ENCODE data around the gene PTGES2.
"Not testable (repeated sequence)": the region's sequence is repeated elsewhere in the genome, so short reads cannot be mapped to it uniquely, and the experiment has no call there.

The PTGES2 gene

DNA sequence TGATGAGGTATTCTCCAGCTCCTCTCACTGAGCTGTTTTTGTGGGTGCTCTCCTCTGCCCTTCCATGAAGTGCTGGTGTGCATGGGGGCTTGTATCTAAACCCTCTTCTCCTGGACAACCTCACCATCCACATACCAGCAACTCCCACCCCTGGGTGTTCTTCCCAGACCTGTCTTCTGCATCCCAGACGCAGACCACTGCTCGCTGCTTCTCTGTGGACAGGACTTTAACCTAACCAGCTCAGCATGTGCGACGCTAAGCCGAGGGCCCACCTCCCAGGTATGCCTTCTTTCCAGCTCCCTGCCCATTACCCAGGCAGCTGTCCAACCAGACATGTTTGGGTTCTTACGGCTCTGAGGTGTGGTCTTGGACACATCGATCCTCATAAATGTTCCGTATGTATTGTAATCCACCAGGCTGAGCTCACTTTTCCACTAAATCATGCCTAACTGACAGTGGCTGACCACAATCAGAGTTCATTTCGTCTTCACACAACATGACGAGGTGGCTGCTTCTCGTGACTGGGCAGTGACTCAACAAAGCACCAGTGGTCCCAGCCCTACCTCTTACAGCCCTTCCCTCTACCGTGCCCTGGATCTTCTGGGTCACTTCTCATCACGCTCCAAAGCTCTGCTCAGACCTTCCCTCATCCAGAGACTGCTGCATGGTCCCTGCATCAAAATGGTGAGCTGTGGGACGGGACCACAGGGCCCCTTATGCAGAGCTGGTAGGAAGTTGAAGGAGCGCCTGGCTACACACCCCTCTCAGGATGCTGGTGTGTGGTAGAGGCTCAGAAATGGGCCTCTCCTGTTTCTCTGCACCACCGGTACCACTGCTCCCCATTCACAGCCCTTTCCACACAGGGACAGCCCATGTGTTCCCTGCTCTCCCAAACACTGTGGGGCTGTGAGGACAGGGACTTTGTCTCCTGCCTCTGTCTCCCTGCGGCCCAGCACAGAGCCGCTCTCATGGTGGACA is 9.6 kb upstream of the PTGES2 start:
- no peak for DNase-seq (ENCODE audit: low read depth, low spot score)

DNA sequence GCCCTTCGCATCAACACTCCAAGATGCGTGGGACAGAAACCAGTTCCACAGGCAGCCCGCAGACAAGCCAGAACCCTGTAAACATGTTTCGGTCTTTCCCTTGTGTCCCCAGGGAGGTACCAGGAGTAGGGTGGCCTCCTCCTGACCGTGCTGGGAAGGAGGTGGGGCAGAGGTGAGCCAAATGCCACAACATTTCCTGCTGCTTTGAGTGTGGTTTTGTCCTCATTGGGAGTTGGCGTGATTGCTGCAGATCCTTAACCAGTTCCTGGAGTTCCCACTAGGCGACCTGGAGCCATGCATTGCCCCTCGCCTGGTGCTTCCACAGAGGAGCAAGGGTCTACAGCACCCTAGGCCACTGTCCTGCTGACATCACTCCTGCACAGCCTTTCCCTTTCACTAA is 8.0 kb upstream of the PTGES2 start:
- DNase-seq (ENCODE audit: low read depth, low spot score) = not testable (repeated sequence)

DNA sequence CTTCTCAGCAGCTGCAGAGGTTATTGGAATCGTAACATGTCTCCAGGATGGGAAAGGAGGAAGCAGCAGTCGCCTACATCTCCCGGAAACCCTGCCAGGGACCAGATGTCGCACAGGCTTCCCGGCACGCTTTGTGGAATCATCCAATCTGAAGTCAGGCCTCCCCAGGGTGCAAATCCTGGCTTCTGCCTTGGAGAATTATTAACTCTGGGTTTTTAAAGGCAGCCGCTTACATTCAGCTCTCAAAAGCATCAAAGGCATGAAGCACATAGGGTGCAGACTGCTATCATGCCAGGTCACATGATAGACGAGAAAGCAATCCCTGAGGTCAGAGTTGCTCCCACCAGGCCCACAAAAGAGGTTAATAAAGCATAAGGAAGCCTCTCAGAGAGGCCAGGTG is 4.6 kb upstream of the PTGES2 start:
- DNase-seq (ENCODE audit: low read depth, low spot score) = not testable (repeated sequence)

DNA sequence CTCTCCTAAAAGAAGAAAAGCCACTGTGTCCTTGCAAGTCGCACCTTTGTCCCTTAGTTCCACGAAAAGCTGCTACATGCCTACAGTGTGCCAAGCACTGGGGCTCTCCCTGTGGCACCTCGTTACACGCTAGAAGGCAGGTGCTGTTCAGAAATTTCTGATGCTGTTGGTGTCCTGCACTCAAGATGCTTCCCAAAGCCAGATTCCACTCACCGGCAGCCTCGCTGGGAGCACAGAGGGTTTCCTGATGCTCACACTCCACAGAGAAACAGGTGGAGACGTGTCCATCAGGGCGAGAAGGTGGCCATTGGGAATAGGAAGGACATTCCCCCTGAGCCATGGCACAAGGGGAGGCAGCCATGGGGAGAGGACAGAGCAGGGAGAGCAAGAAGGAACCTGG is 3.8 kb upstream of the PTGES2 start:
- not testable (repeated sequence) for DNase-seq (ENCODE audit: low read depth, low spot score)

DNA sequence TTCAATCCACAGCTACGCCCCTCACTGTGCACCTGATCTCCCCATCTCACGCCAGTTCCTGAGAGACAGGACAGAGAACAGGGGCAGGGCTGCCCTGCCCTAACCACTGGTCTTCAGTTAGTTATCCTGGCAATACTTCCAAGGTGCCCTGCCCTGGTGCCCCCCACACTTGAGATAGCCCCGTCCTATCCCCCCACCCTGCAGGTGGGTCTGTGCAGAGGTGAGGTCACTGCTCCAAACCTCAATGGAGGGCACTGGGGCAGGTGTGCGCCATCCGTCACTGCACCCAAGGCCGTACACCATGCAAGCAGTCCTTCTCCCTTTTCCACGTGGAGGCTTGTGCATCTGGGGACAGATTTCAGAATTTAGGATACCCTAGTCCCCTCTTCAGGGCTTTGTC is 3.1 kb upstream of the PTGES2 start:
- not testable (repeated sequence) for DNase-seq (ENCODE audit: low read depth, low spot score)

DNA sequence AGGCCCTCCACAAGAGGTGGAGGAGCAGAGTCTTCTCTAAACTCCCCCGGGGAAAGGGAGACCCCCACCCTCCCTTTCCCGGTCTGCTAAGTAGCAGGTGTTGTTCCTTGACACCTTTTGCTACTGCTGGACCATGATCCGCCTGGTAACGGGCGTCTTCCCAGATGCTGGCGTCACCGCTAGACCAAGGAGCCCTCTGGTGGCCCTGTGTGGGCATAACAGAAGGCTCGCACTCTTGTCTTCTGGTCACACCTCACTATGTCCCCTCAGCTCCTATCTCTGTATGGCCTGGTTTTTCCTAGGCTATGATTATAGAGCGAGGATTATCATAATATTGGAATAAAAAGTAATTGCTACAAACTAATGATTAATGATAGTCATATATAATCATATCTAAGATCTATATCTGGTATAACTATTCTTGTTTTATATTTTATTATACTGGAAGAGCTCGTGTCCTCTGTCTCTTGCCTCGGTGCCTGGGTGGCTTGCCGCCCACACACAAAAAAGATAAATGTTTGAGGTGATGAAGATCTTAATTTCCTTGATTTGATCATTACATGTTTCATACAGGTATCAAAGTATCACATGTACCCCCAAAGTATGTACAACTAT is 2.6 kb upstream of the PTGES2 start:
- not testable (repeated sequence) for DNase-seq (ENCODE audit: low read depth, low spot score)

DNA sequence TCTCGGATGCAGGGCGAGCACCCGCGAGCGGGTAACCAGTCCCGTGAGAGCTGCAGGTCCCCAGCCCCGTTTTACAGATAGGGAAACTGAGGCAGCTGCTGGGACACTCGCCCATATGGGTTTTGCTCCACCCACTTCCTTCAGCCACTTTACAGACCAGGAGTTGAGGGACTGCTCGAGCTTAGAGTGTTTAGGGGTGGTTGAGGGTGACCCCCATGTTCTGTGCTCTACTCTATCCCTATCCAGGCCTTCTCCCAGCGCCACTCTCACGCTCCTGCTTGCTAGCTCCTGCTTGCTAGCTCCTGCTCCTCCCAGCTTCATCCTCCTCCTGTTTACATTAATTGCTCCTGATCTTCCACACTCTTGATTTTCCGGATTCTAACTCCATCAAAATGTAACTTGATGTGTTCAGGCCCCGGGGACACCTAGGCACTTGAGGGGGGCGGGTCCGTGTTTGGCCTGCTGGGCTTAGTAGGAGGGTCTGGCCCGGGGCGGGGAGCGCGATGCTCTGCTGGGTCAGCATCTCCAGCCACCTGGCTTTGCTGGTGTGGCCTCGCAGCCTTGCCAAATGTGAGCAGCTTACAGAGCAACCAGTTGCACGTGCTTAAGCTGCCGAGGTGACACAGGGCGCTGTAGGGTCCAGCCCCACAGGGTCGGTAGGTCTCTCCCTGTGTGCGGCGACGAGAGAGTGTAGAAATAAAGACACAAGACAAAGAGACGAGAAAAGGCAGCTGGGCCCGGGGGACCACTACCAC is 1.5 kb upstream of the PTGES2 start:
- DNase-seq (ENCODE audit: low read depth, low spot score) = no peak

DNA sequence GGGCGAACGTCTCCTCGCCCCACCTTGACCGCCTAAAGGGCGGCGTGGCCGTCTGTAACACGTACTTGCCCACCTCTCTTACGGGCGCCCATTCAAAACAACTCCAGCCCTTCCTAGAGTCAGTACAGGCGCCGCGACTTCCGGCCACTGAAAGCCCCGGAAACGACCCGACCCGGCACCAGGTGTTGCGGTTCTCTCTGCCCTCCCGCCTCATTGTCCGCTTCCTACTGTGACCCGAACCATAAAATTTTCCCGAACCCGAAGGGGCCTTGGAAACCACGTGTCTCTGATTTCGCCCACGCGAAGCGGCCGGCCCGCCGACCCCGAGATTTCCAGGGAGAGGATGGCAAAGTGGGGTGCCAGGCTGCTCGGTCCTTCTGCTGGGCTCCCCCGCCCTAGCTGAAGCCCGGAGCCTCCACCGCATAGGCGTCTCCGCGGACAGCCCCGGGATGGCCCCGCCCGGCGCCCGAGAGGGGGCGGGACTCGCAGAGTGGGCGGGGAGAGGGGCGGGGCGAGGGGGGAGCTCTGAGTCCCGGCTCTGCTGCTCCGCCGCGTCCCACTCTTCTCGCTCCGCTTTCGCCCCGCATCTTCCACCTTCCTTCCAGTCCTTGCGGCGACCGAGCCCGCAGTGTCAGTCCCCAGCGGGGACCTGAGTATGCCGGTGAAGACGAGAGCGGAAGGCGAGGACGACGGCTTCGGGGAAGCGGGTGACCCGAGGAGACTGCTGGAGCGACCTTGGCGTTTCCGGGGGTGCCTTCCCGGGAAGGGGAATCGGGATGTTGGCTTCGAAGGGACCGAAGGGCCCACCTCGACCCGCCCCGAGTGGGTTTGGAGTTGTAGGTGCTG is 684 bp upstream of the PTGES2 start:
- peak; percentile 72 for DNase-seq (ENCODE audit: low read depth, low spot score)

DNA sequence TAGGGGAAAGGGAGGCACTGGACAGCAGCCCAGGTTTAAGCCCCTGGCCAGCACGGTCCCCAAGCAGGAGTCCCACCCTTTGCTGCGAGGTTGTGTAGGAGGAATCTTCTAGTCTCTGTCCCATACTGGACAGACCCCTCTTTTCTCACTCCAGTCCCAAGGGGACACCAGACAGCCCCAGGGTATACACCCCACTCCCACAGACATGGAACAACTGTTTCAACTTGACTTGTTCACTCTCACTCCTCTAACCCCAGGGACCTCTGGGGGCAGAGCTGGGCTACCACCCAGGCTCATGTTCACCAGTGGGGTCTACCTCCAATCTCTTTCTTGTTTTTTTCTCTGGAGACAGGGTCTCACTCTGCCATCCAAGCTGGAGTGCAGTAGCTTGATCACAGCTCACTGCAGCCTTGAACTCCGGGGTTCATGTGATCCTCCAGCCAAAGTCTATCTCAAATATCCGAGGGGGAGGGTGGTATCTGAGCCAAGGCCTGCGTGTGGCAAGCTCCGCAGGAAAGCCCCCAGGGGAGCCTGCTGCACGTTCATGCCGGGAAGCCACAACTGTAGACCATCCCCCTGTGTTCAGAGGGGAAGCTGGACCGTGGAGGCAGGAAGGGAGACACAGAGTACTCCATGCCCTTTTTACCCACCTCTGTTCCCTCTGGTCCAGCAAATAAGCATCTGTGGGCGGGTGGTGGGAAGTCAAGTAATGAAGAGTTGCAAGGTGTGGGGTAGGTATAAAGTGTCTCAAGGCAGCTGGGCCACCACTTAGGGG is 1.8 kb downstream of the PTGES2 start:
- no peak for DNase-seq (ENCODE audit: low read depth, low spot score)

DNA sequence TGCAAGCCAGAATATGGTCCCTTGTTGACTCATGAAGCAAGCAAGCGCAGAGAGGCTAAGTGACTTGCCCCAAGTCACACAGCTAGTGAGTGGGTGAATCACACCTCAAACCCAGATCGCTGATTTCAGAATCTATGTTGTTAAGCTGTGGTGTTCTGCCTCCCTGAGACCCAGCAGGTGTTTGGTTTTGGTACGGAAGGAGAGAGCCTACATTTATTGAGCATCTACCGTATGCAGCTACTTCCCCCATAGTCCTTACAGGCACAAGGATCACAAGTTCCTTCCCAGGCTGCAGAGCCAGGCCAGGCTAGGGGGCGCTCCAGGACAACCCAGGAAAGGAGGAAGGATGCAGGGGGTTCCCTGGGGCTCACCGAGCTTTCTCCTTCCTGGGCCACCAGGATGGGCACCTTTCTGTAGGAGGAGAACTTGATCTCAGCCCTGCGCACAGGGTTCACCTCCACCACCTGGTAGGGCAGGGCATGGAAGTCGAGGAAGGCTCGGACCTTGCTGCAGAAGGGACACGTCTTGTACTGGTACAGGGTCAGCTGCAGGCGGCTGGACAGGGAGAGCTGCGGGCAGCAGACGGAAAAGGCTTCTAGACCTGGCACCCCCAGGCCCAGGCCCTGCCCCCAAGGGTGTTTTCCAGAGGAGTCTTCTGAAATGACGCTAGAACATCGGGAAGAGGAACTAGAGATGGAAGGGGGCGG is 2.5 kb downstream of the PTGES2 start:
- DNase-seq (ENCODE audit: low read depth, low spot score) = no peak

DNA sequence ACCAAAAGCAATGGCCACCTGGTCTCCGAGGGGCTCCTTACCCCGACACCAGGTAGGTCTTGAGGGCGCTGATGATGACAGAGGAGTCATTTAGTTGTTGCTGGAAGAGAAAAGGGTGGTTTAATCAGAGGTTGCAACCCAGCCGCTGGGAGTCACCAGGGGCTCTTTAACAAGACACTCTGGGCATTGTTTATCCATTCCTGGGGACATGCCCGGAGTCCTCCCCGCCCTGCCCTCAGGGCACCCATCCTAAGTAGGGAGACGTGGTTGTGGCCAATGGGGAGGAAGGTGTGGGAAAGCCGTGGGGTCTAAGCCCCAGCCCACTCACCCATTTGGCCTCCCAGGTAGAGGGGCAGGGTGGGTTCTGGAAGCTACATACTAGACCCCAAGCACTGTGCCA is 3.1 kb downstream of the PTGES2 start:
- no peak for DNase-seq (ENCODE audit: low read depth, low spot score)

DNA sequence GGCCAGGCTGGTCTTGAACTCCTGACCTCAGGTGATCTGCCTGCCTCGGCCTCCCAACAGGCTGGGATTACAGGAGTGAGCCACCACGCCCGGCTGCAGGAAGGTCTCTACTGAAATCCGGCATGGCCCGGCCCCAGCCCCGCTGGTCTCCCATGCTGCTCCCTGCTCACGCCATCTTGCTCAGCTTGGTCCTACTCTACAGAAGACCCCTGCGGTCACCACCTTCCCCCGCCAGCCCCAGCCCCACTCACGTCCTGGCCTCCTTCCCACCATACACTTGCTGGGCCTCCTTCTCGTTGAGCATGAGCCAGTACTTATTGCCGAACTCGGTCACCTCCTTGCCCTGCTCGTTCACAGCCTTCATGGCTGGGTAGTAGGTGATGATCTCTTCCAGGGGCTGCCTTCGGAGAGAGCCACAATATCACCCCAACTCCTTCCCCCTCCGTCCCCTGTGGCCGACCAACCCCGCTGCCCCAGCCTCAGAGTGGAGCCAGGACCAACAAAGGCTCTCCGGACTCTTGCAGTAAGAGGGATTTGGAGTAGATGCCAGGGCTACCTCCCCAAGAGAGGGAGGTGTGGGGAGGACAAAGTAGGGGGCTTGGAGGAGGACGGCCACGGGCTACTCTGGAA is 4.0 kb downstream of the PTGES2 start:
- no peak for DNase-seq (ENCODE audit: low read depth, low spot score)

DNA sequence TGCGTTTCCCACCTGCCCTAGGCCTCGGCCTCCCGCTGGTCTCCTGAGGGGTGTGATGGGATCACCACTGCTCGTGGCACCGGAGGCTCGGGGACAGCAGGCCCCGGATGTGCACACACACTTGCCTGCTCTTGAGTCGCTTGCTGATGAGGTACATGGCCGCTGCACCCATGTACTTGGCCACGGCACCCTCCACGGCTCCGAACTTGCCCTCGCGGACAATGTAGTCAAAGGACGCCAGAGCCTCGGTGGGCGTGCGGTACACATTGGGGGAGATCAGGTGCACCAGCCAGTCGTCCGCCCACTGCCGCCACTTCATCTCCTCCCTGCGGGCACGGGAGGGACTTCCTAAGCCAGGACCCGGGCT is 4.7 kb downstream of the PTGES2 start:
- DNase-seq (ENCODE audit: low read depth, low spot score) = no peak

DNA sequence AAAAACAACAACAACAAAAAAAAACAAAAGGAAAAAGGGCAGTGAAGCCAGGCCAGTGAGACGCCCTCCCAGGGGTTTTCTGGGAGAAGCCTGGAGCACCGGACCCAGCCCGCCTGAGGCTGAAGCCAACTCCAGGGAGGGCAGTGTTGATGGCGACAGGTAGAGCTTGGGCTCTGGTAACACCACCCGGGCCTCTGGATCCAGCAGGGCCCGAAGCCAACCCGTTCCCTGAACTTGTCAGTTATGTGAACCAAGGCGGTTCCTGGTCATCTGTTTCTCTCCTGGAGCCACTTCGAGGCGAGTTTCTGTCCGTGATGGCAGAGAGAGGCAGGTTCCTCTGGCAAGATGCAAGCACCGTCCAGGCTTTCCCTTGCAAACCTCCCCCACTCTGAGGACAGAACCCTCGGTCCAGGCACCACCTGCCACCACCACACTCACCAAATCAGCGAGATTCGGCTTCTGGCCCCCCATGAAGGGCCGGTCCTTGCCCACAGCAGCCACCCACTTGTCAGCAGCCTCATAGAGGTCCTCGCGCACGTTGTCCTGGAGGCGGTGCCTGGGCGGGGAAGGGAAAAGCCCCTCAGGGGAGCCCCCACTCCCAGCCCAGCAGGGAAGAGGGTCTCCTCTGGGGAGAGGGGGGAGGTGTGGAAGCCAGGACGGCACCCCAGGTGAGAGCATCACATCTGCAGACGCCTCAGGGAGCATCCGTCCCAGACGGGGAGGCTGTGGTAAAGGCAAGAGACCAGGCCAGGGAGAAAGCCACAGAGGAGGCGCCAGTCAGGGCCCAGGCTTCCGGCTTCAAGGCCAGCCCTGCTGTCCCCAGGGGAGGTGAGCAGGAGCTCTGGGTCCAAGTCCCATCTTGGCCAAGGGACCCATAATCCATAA is 5.4 kb downstream of the PTGES2 start:
- DNase-seq (ENCODE audit: low read depth, low spot score) = no peak

DNA sequence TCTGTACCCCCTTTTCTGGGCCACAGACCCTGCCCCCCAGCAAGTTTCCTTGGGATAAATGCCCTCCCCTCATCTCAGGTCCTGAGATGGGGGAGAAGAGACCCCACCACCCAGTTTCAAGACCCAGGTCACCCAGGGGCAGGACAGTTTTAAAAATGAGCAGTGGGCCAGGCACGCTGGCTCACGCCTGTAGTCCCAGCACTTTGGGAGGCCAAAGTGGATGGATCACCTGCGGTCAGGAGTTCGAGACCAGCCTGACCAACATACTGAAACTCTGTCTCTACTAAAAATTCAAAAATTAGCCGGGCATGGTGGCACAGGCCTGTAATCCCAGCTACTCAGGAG is 6.1 kb downstream of the PTGES2 start:
- no peak for DNase-seq (ENCODE audit: low read depth, low spot score)

DNA sequence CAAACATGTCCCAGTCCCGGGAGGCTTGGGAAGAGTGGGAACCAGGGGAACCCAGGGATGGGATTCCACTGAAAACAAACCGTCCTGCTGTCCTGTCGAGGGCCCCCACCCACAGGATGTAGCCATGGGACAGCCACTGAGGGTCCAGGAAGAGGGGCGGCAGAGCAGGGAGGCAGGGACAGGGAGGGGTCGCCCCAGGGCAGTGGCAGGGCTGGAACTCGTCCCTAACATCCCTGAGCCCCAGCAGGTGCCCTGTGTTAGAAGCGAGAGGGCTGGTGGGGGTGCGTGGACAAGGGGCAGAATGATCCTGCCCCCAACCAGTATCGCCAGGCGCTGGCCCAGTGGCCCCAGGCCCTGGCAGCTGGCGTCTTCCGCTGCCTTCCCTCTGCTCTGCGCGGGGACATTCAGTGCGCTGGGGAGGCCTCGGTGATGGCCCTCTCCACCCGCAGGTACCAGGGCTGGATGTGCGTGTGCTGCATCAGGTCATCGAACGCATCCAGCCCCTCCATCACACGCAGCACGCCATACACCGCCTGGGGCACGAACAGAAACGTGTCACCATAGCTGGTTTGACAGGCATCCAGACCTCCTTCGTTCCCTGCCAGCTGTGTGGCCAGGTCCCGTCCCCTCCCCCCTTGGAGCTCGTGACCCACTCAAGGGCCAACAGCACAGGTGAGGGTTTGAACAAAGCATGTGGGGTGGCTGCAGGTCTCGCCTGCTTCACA is 6.6 kb downstream of the PTGES2 start:
- no peak for DNase-seq (ENCODE audit: low read depth, low spot score)

DNA sequence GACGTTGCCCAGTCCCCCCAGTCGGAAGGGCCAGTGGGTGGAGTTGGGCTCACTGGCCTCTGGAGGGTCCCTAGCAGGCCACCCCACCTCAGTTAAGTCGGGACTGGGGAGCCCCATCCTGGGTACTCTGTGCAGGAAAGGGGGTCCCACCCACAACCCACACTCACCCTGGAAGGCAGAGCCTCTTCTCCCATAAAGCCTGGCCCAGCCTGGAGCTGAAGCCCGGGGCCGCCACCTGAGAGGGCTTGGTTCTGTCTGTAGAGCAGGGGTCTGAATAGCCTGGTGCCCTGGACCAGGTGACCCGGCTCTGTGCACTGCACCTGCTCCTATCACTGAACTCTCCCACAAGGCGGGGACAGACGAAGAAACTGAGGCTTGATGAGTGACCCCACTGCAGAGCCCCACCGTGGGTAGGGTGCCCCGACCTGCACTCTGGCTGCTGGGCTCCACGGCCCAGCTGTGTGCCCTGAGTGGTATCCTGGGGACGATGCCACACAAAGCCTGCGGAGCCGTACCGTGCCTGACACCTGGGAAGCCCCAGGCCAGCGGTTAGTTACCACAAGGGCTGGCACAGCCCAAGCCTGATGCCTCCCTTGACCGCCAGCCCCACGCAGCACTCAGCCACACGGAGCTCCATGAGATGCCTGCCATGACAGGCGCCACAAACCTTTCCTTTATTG is 7.3 kb downstream of the PTGES2 start:
- DNase-seq (ENCODE audit: low read depth, low spot score) = no peak
